ENCODE data around the gene LRFN4. TPM values are rescaled to one million over a fixed set of nuclear protein-coding genes. Genes with fewer than 3 reads are reported as not detected.

LRFN4 gene
- total RNA-seq, 6 donors from 2014 or later = 11.4 to 29.0 (median 21.8) TPM

GRCh38 chr11:66891851-66892660, 35.2 kb downstream of the LRFN4 start:
- ATAC-seq (ENCODE audit: low FRiP score in 2 of 2) = peak in 1 of 2 donors; percentile 48
- Histone ChIP-seq H3K36me3 (no peaks in the 10 kb centered on the region), H3K9me3 (no peaks in the 10 kb centered on the region), H3K27ac (no peak overlapping the region), H3K4me3 (no peak overlapping the region), H3K27me3 (no peaks in the 10 kb centered on the region), H3K4me1 (peaks cover 0 to 4% (median 0%) of the 10 kb centered on the region in 4 donors)
- TF ChIP-seq POLR2A (IDR thresholded peaks at IDR 0.05) = no peak
- peak in 1 of 2 donors; percentile 32 for DNase-seq
- 70 to 72% methylated on average over 14 of the region's 14 CpGs for WGBS, 2 donors

DNA sequence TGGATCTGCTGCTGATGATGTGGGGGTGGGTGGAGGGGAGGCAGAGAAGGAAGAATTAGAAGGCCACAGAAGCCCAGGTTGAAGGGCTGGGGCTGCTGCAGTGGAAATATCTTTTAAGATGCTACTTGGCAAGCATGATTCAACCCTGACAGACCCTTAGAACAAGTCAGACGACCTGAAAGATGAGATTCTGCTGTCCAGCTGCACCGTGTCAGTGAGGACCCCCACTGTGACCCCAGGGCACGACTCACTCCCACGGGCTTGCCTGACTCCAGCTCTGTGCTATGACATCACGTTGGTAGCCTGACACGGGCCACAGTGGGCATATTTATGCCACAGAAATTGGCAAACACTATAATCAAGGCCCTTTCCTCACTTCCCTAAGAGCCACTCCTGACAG, 36.0 kb downstream of the LRFN4 start:
- ATAC-seq (ENCODE audit: low FRiP score in 2 of 2) (no peak), DNase-seq (no peak)
- Histone ChIP-seq H3K36me3 (no peaks in the 10 kb centered on the region), H3K9me3 (no peaks in the 10 kb centered on the region), H3K27me3 (no peaks in the 10 kb centered on the region), H3K4me3 (no peak overlapping the region), H3K4me1 (peaks cover 0 to 4% (median 0%) of the 10 kb centered on the region in 4 donors), H3K27ac (no peak overlapping the region)
- WGBS, 2 donors = 43 to 75% methylated on average over 6 of the region's 6 CpGs
- no peak for TF ChIP-seq POLR2A (IDR thresholded peaks at IDR 0.05)
- no peak for TF ChIP-seq POLR2AphosphoS5 (IDR thresholded peaks at IDR 0.05)
- TF ChIP-seq, protein P1, sequence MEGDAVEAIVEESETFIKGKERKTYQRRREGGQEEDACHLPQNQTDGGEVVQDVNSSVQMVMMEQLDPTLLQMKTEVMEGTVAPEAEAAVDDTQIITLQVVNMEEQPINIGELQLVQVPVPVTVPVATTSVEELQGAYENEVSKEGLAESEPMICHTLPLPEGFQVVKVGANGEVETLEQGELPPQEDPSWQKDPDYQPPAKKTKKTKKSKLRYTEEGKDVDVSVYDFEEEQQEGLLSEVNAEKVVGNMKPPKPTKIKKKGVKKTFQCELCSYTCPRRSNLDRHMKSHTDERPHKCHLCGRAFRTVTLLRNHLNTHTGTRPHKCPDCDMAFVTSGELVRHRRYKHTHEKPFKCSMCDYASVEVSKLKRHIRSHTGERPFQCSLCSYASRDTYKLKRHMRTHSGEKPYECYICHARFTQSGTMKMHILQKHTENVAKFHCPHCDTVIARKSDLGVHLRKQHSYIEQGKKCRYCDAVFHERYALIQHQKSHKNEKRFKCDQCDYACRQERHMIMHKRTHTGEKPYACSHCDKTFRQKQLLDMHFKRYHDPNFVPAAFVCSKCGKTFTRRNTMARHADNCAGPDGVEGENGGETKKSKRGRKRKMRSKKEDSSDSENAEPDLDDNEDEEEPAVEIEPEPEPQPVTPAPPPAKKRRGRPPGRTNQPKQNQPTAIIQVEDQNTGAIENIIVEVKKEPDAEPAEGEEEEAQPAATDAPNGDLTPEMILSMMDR (IDR thresholded peaks at IDR 0.05) = no peak
- TF ChIP-seq EP300 (IDR thresholded peaks at IDR 0.05) = no peak

DNA sequence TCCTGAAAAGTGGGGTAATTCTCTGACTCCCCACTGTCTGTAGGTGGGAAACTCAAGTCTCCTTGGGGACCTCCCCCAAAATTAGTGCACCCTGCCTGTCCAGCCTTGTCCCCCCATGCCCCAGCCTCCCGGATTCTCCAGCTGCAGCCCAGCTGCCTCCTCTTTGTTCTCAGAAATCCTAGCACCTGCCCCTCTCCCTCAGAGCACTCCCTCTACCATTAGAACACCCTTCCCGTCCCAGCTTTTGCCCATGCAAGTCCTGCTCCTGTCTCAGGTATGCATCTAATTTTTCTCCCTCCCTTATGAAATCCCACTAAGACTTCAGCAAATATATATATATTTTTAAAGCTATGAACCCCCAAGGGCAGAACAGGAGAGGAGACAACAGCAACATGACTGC, 37.3 kb downstream of the LRFN4 start:
- Histone ChIP-seq H3K36me3 (no peaks in the 10 kb centered on the region), H3K4me1 (peaks cover 0 to 4% (median 0%) of the 10 kb centered on the region in 4 donors), H3K27me3 (no peaks in the 10 kb centered on the region), H3K9me3 (no peaks in the 10 kb centered on the region), H3K4me3 (no peak overlapping the region), H3K27ac (no peak overlapping the region)
- DNase-seq (no peak), ATAC-seq (ENCODE audit: low FRiP score in 2 of 2) (no peak)
- TF ChIP-seq, protein P1 (IDR thresholded peaks at IDR 0.05) = no peak
- TF ChIP-seq POLR2AphosphoS5 (IDR thresholded peaks at IDR 0.05) (no peak), EP300 (IDR thresholded peaks at IDR 0.05) (no peak), POLR2A (IDR thresholded peaks at IDR 0.05) (no peak)
- WGBS, 2 donors = 80 to 86% methylated on average over 2 of the region's 2 CpGs

GRCh38 chr11:66901964-66902390, 45.1 kb downstream of the LRFN4 start:
- Histone ChIP-seq H3K9me3 (no peaks in the 10 kb centered on the region), H3K36me3 (no peaks in the 10 kb centered on the region), H3K27me3 (no peaks in the 10 kb centered on the region), H3K27ac (no peak overlapping the region), H3K4me3 (no peak overlapping the region), H3K4me1 (no peaks in the 10 kb centered on the region)
- DNase-seq = no peak
- no peak for ATAC-seq (ENCODE audit: low FRiP score in 2 of 2)
- 82 to 88% methylated on average over 7 of the region's 7 CpGs for WGBS, 2 donors
- TF ChIP-seq, protein P1 (IDR thresholded peaks at IDR 0.05) = no peak
- TF ChIP-seq EP300 (IDR thresholded peaks at IDR 0.05) (no peak), POLR2A (IDR thresholded peaks at IDR 0.05) (no peak), POLR2AphosphoS5 (IDR thresholded peaks at IDR 0.05) (no peak)

- 89% methylated on average over 12 to 15 of the region's 15 CpGs for WGBS, 2 donors
- no peaks in the 10 kb centered on the region for H3K36me3 ChIP-seq
Observed at GRCh38 chr11:66902486-66903177, 45.8 kb downstream of the LRFN4 start.

More at GRCh38 chr11:66902486-66903177, 45.8 kb downstream of the LRFN4 start:
- H3K4me3 ChIP-seq = no peak overlapping the region
- no peaks in the 10 kb centered on the region for H3K27me3 ChIP-seq
- H3K27ac ChIP-seq = no peak overlapping the region
- no peaks in the 10 kb centered on the region for H3K9me3 ChIP-seq
- H3K4me1 ChIP-seq = no peaks in the 10 kb centered on the region
- DNase-seq (peak in 1 of 2 donors; percentile 42), ATAC-seq (ENCODE audit: low FRiP score in 2 of 2) (no peak)
- TF ChIP-seq EP300 (IDR thresholded peaks at IDR 0.05) = no peak
- no peak for TF ChIP-seq POLR2AphosphoS5 (IDR thresholded peaks at IDR 0.05)
- TF ChIP-seq, protein P1 (IDR thresholded peaks at IDR 0.05) = no peak
- TF ChIP-seq POLR2A (IDR thresholded peaks at IDR 0.05) = no peak

All from upper lobe of left lung (tissue), 6 donors.